Measurements from ENCODE around the gene MAT2A.

Gene MAT2A

GRCh38 chr2:85523903-85524335 lies 15.0 kb upstream of the MAT2A start:
- H3K9me3 ChIP-seq (ENCODE audit: severe bottlenecking), result no peaks in the 10 kb centered on the region
- no peaks in the 10 kb centered on the region for H3K27me3 ChIP-seq (ENCODE audit: insufficient read depth, poor library complexity, severe bottlenecking)
- DNase-seq (ENCODE audit: low spot score) (no peak), ATAC-seq (ENCODE audit: low read depth) (no peak)
- H3K36me3 ChIP-seq (ENCODE audit: low read depth), result no peaks in the 10 kb centered on the region
- TF ChIP-seq CTCF (IDR thresholded peaks at IDR 0.05; ENCODE audit: poor library complexity, severe bottlenecking), result no peak
- H3K4me3 ChIP-seq (ENCODE audit: severe bottlenecking), result no peak overlapping the region
- H3K27ac ChIP-seq (ENCODE audit: poor library complexity, severe bottlenecking), result no peak overlapping the region
- H3K4me1 ChIP-seq (ENCODE audit: insufficient read depth, poor library complexity, severe bottlenecking), result no peaks in the 10 kb centered on the region

GRCh38 chr2:85524336-85524908 lies 14.5 kb upstream of the MAT2A start:
- no peaks in the 10 kb centered on the region for H3K4me1 ChIP-seq (ENCODE audit: insufficient read depth, poor library complexity, severe bottlenecking)
- no peak overlapping the region for H3K27ac ChIP-seq (ENCODE audit: poor library complexity, severe bottlenecking)
- H3K9me3 ChIP-seq (ENCODE audit: severe bottlenecking), result no peaks in the 10 kb centered on the region
- peak; percentile 25; the same call in 1 of the 3 replicates for ATAC-seq (ENCODE audit: low read depth)
- H3K4me3 ChIP-seq (ENCODE audit: severe bottlenecking), result no peak overlapping the region
- DNase-seq (ENCODE audit: low spot score), result no peak
- TF ChIP-seq CTCF (IDR thresholded peaks at IDR 0.05; ENCODE audit: poor library complexity, severe bottlenecking), result no peak
- no peaks in the 10 kb centered on the region for H3K36me3 ChIP-seq (ENCODE audit: low read depth)
- no peaks in the 10 kb centered on the region for H3K27me3 ChIP-seq (ENCODE audit: insufficient read depth, poor library complexity, severe bottlenecking)

DNA sequence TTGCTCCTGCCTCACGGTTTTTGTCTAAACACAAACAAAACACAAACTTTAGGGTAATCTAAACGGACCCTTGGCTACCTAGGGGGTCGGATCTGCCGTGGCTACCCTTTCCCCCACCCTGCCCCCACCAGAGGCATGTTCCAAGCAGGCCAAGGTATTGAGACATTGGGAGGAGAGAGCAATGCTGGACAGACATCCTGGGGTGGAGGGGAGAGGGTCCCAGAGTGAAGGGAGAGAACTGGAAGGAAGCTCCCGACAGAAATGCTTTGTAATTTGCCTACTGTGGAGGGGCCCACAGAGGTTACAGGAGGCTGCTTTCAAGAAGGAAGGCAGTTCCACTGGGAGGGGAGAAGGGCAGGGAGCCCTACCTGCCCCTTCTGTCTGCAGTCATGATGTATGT lies 13.9 kb upstream of the MAT2A start:
- Histone ChIP-seq H3K27ac (ENCODE audit: poor library complexity, severe bottlenecking) (no peak overlapping the region), H3K4me1 (ENCODE audit: insufficient read depth, poor library complexity, severe bottlenecking) (no peaks in the 10 kb centered on the region)

DNA sequence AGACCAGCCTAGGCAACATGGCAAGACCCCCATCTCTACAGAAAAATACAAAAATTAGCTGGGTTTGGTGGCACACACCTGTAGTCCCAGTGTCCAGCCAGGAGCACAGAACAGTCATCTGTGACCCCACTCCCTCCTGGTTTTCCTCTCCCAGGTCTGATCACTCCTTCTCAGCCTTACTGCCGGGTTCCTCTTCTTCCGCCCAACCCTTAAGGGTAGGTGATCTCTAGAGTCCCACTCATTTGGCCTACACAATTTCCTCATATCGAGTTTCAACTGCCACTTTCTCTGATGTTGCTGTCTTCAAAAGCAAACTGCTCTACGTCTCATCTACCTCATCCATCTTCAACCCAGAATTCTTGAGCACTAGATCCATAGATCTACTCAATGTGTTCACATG lies 13.4 kb upstream of the MAT2A start:
- Histone ChIP-seq H3K9me3 (ENCODE audit: severe bottlenecking) (no peaks in the 10 kb centered on the region), H3K27me3 (ENCODE audit: insufficient read depth, poor library complexity, severe bottlenecking) (no peaks in the 10 kb centered on the region), H3K27ac (ENCODE audit: poor library complexity, severe bottlenecking) (no peak overlapping the region), H3K4me3 (ENCODE audit: severe bottlenecking) (no peak overlapping the region), H3K36me3 (ENCODE audit: low read depth) (no peaks in the 10 kb centered on the region), H3K4me1 (ENCODE audit: insufficient read depth, poor library complexity, severe bottlenecking) (no peaks in the 10 kb centered on the region)
- no peak for TF ChIP-seq CTCF (IDR thresholded peaks at IDR 0.05; ENCODE audit: poor library complexity, severe bottlenecking)
- ATAC-seq (ENCODE audit: low read depth) (no peak), DNase-seq (ENCODE audit: low spot score) (no peak)

More for the DNA sequence above, 13.9 kb upstream of the MAT2A start:
- no peak overlapping the region for H3K4me3 ChIP-seq (ENCODE audit: severe bottlenecking)
- ATAC-seq (ENCODE audit: low read depth) (no peak), DNase-seq (ENCODE audit: low spot score) (no peak)
- TF ChIP-seq CTCF (IDR thresholded peaks at IDR 0.05; ENCODE audit: poor library complexity, severe bottlenecking), result no peak
- no peaks in the 10 kb centered on the region for H3K9me3 ChIP-seq (ENCODE audit: severe bottlenecking)
- H3K36me3 ChIP-seq (ENCODE audit: low read depth), result no peaks in the 10 kb centered on the region
- H3K27me3 ChIP-seq (ENCODE audit: insufficient read depth, poor library complexity, severe bottlenecking), result no peaks in the 10 kb centered on the region

- Histone ChIP-seq H3K4me3 (ENCODE audit: severe bottlenecking) (no peak overlapping the region), H3K27ac (ENCODE audit: poor library complexity, severe bottlenecking) (no peak overlapping the region), H3K9me3 (ENCODE audit: severe bottlenecking) (no peaks in the 10 kb centered on the region), H3K36me3 (ENCODE audit: low read depth) (no peaks in the 10 kb centered on the region), H3K27me3 (ENCODE audit: insufficient read depth, poor library complexity, severe bottlenecking) (no peaks in the 10 kb centered on the region), H3K4me1 (ENCODE audit: insufficient read depth, poor library complexity, severe bottlenecking) (no peaks in the 10 kb centered on the region)
- TF ChIP-seq CTCF (IDR thresholded peaks at IDR 0.05; ENCODE audit: poor library complexity, severe bottlenecking), result no peak
- no peak for ATAC-seq (ENCODE audit: low read depth)
- DNase-seq (ENCODE audit: low spot score), result no peak
Measured at GRCh38 chr2:85527787-85528186, 11.2 kb upstream of the MAT2A start.
